GM21423 (cell line): ENCODE data around the gene PDE8A.

Source experiments
- ATAC-seq: cut with Tn5 transposase; IDR thresholded peaks from one replicate; pipeline ENCODE4 v1.9.1; 2021; ENCODE audit warnings: mild to moderate bottlenecking, moderate library complexity; ENCODE audit not compliant: unreplicated experiment

PDE8A gene

GRCh38 chr15:85072917-85073316 lies 91.3 kb downstream of the PDE8A start:
- ATAC-seq: no peak

- ATAC-seq: peak; percentile 51
Observed at GRCh38 chr15:85073556-85074194, 92.0 kb downstream of the PDE8A start.

- no peak for ATAC-seq
Observed at GRCh38 chr15:85086855-85087254, 105.2 kb downstream of the PDE8A start.

- no peak for ATAC-seq
Observed at GRCh38 chr15:85088300-85088699, 106.6 kb downstream of the PDE8A start.

- no peak for ATAC-seq
Observed at GRCh38 chr15:85089929-85090597, 108.4 kb downstream of the PDE8A start.

GRCh38 chr15:85091990-85092389 lies 110.3 kb downstream of the PDE8A start:
- ATAC-seq: no peak

- ATAC-seq: no peak
Observed at GRCh38 chr15:85094685-85095084, 113.0 kb downstream of the PDE8A start.

- ATAC-seq: no peak
Observed at GRCh38 chr15:85095566-85095965, 113.9 kb downstream of the PDE8A start.

GRCh38 chr15:85097250-85097649 lies 115.6 kb downstream of the PDE8A start:
- ATAC-seq: no peak

- ATAC-seq: no peak
Observed at GRCh38 chr15:85097725-85098124, 116.1 kb downstream of the PDE8A start.

- no peak for ATAC-seq
Observed at GRCh38 chr15:85099195-85099803, 117.6 kb downstream of the PDE8A start.

- no peak for ATAC-seq
Observed at GRCh38 chr15:85100186-85100937, 118.7 kb downstream of the PDE8A start.

GRCh38 chr15:85104584-85104983 lies 122.9 kb downstream of the PDE8A start:
- ATAC-seq: no peak

- no peak for ATAC-seq
Observed at GRCh38 chr15:85108136-85108535, 126.5 kb downstream of the PDE8A start.

GRCh38 chr15:85109333-85109732 lies 127.7 kb downstream of the PDE8A start:
- no peak for ATAC-seq

GRCh38 chr15:85112997-85113396 lies 131.3 kb downstream of the PDE8A start:
- no peak for ATAC-seq

- ATAC-seq: no peak
Observed at GRCh38 chr15:85114886-85115285, 133.2 kb downstream of the PDE8A start.

GRCh38 chr15:85116066-85116465 lies 134.4 kb downstream of the PDE8A start:
- no peak for ATAC-seq

GRCh38 chr15:85116494-85116893 lies 134.8 kb downstream of the PDE8A start:
- ATAC-seq: no peak

GRCh38 chr15:85116925-85117646 lies 135.4 kb downstream of the PDE8A start:
- ATAC-seq: no peak

GRCh38 chr15:85118173-85118572 lies 136.5 kb downstream of the PDE8A start:
- no peak for ATAC-seq
